HepG2 (cell line): ENCODE measurements around the gene NXN. TPM values are rescaled to one million over a fixed set of nuclear protein-coding genes. Genes with fewer than 3 reads are reported as not detected.

Experiments
- AKAP8 ChIP-seq: sonication (generic); formaldehyde crosslinking; IDR thresholded peaks from 2 replicates; pipeline ENCODE4 v1.5.1; 2020; ENCODE audit warnings: mild to moderate bottlenecking, missing genetic modification reagents
- ARNTL ChIP-seq: sonication (generic); formaldehyde crosslinking; IDR thresholded peaks from 2 replicates; pipeline ENCODE4 v1.4.0; 2020; ENCODE audit warnings: mild to moderate bottlenecking, missing genetic modification reagents
- EEA1 ChIP-seq: sonication (generic); formaldehyde crosslinking; IDR thresholded peaks from 2 replicates; pipeline ENCODE4 v1.5.1; 2020; ENCODE audit warnings: mild to moderate bottlenecking, missing genetic modification reagents, borderline replicate concordance
- MAX ChIP-seq: IDR thresholded peaks from 2 replicates; pipeline ENCODE4 v1.6.1; 2012; ENCODE audit warnings: inconsistent platforms
- MAZ ChIP-seq, 2 experiments: sonication (generic) in 1 of 2; formaldehyde crosslinking in 1 of 2; IDR thresholded peaks; 2 replicates each; pipeline versions ENCODE4 v1.5.0 to v1.6.1; 2012 to 2020; ENCODE audit warnings: low read depth in 2 of 2, mild to moderate bottlenecking in 2 of 2, borderline replicate concordance in 1 of 2, improper control_type of control experiment in 1 of 2, low read length in 1 of 2, missing genetic modification reagents in 1 of 2, moderate library complexity in 1 of 2
- MLLT10 ChIP-seq: sonication (generic); formaldehyde crosslinking; IDR thresholded peaks from 2 replicates; pipeline ENCODE4 v1.4.0; 2020; ENCODE audit warnings: missing genetic modification reagents
- NFYB ChIP-seq: sonication (generic); formaldehyde crosslinking; IDR thresholded peaks from 2 replicates; pipeline ENCODE4 v1.4.0; 2020; ENCODE audit warnings: missing genetic modification reagents
- PTBP1 ChIP-seq: fragments of 200-400 bp; formaldehyde crosslinking; IDR thresholded peaks from 2 replicates; pipeline ENCODE4 v1.6.1; 2018; ENCODE audit warnings: low read length, low read depth; ENCODE audit not compliant: poor library complexity, severe bottlenecking
- RARG ChIP-seq: sonication (generic); formaldehyde crosslinking; IDR thresholded peaks from 2 replicates; pipeline ENCODE4 v1.4.0; 2020; ENCODE audit warnings: low read depth, mild to moderate bottlenecking, missing genetic modification reagents
- SETDB1 ChIP-seq: sonication (generic); formaldehyde crosslinking; IDR thresholded peaks from 2 replicates; pipeline ENCODE4 v1.5.1; 2020; ENCODE audit warnings: missing genetic modification reagents, mild to moderate bottlenecking, borderline replicate concordance
- TARDBP ChIP-seq: sonication (generic); formaldehyde crosslinking; IDR thresholded peaks from 2 replicates; pipeline ENCODE4 v1.8.0; 2022; ENCODE audit warnings: mild to moderate bottlenecking, missing genetic modification reagents
- TBP ChIP-seq: sonication (generic); formaldehyde crosslinking; IDR thresholded peaks from 2 replicates; pipeline ENCODE4 v1.5.0; 2020; ENCODE audit warnings: missing genetic modification reagents
- ZBTB43 ChIP-seq: sonication (generic); formaldehyde crosslinking; conservative IDR thresholded peaks from 2 replicates; pipeline ENCODE4 v1.4.0; 2020; ENCODE audit warnings: missing genetic modification reagents
- ZNF263 ChIP-seq: sonication (generic); formaldehyde crosslinking; IDR thresholded peaks from 2 replicates; pipeline ENCODE4 v1.4.0; 2020; ENCODE audit warnings: missing genetic modification reagents
- ZNF337 ChIP-seq: sonication (generic); formaldehyde crosslinking; IDR thresholded peaks from 2 replicates; pipeline ENCODE4 v1.5.1; 2020; ENCODE audit warnings: missing genetic modification reagents, low read depth, mild to moderate bottlenecking, borderline replicate concordance
- ZNF569 ChIP-seq: sonication (generic); formaldehyde crosslinking; IDR thresholded peaks from 2 replicates; pipeline ENCODE4 v1.5.0; 2020; ENCODE audit warnings: mild to moderate bottlenecking, missing genetic modification reagents, moderate library complexity, borderline replicate concordance
- ZNF629 ChIP-seq: sonication (generic); formaldehyde crosslinking; conservative IDR thresholded peaks from 2 replicates; pipeline ENCODE4 v1.5.0; 2020; ENCODE audit warnings: missing genetic modification reagents
- polyA plus RNA-seq, 8 experiments: library from polyadenylated mRNA; depleted of rRNA in 3 of 8; stranded (reverse) in 7 of 8; unstranded in 1 of 8; fragments of >200 nt; fragmentation: Illumina TruSeq in 4 of 8; extraction: Trizol in 4 of 8; gene quantifications; 2 replicates each; pipeline versions ENCODE4 v1.2.1 to v1.2.3, GENCODE V29; 2011 to 2016; ENCODE audit warnings: low read depth in 4 of 8, missing spikeins in 1 of 8, mixed read lengths in 1 of 8; ENCODE audit not compliant: insufficient read depth in 1 of 8
- total RNA-seq, 5 experiments: library from RNA; depleted of rRNA; stranded (reverse); fragments of >200 nt; fragmentation: Illumina TruSeq; extraction: Trizol; gene quantifications; 2 replicates each; pipeline ENCODE4 v1.2.3, GENCODE V29; 2016; ENCODE audit warnings: low read depth in 1 of 5
- TF ChIP-seq, protein P1 (sequence below): IDR thresholded peaks from 2 replicates; pipeline ENCODE4 v1.6.1; 2018; ENCODE audit warnings: missing genetic modification reagents
- TF ChIP-seq, protein P2 (sequence below): sonication (generic); formaldehyde crosslinking; IDR thresholded peaks from 2 replicates; pipeline ENCODE4 v1.5.0; 2020; ENCODE audit warnings: mild to moderate bottlenecking, missing genetic modification reagents
- TF ChIP-seq, protein P3 (sequence below): sonication (generic); formaldehyde crosslinking; IDR thresholded peaks from 2 replicates; pipeline ENCODE4 v1.4.0; 2020; ENCODE audit warnings: missing genetic modification reagents
- TF ChIP-seq, protein P4 (sequence below): sonication (generic); formaldehyde crosslinking; IDR thresholded peaks from 2 replicates; pipeline ENCODE4 v1.8.0; 2022; ENCODE audit warnings: missing genetic modification reagents, mild to moderate bottlenecking, borderline replicate concordance

Gene NXN
- total and polyA plus RNA-seq, 2 of the 13 experiments (the other 11 are each of a cell fraction or from before 2014, with no cell fraction given): 22.2 to 24.3 TPM

GRCh38 chr17:930258-930657, 49.3 kb downstream of the NXN start (continued):
- TF ChIP-seq ARNTL (CRISPR knock-in tag) (peak; percentile 83), ZNF263 (CRISPR knock-in tag) (no peak), AKAP8 (peak; percentile 48; the same call in 1 of the 2 replicates), MAX (peak; percentile 57; the same call in 1 of the 2 replicates), TBP (CRISPR knock-in tag) (no peak), MAZ (IDR thresholded peaks at IDR 0.05; ENCODE audit: borderline replicate concordance, low read depth, low read length) (no peak), MAZ (CRISPR knock-in tag; IDR thresholded peaks at IDR 0.05; ENCODE audit: low read depth) (no peak), ZNF569 (CRISPR knock-in tag) (no peak), ZNF629 (CRISPR knock-in tag) (no peak), SETDB1 (CRISPR knock-in tag) (no peak), MLLT10 (CRISPR knock-in tag) (no peak), EEA1 (CRISPR knock-in tag) (no peak), TARDBP (CRISPR knock-in tag) (peak; percentile 94), NFYB (CRISPR knock-in tag) (0 out of 2 replicates have a peak, but pooled peaks have one; percentile 13), ZNF337 (no peak), RARG (CRISPR knock-in tag) (no peak), PTBP1 (no peak), ZBTB43 (CRISPR knock-in tag) (peak; percentile 68; the same call in 1 of the 2 replicates)
- TF ChIP-seq, protein P1, sequence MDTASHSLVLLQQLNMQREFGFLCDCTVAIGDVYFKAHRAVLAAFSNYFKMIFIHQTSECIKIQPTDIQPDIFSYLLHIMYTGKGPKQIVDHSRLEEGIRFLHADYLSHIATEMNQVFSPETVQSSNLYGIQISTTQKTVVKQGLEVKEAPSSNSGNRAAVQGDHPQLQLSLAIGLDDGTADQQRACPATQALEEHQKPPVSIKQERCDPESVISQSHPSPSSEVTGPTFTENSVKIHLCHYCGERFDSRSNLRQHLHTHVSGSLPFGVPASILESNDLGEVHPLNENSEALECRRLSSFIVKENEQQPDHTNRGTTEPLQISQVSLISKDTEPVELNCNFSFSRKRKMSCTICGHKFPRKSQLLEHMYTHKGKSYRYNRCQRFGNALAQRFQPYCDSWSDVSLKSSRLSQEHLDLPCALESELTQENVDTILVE: peak; percentile 93
- TF ChIP-seq, protein P2, sequence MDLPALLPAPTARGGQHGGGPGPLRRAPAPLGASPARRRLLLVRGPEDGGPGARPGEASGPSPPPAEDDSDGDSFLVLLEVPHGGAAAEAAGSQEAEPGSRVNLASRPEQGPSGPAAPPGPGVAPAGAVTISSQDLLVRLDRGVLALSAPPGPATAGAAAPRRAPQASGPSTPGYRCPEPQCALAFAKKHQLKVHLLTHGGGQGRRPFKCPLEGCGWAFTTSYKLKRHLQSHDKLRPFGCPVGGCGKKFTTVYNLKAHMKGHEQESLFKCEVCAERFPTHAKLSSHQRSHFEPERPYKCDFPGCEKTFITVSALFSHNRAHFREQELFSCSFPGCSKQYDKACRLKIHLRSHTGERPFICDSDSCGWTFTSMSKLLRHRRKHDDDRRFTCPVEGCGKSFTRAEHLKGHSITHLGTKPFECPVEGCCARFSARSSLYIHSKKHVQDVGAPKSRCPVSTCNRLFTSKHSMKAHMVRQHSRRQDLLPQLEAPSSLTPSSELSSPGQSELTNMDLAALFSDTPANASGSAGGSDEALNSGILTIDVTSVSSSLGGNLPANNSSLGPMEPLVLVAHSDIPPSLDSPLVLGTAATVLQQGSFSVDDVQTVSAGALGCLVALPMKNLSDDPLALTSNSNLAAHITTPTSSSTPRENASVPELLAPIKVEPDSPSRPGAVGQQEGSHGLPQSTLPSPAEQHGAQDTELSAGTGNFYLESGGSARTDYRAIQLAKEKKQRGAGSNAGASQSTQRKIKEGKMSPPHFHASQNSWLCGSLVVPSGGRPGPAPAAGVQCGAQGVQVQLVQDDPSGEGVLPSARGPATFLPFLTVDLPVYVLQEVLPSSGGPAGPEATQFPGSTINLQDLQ (CRISPR knock-in tag): no peak
- TF ChIP-seq, protein P3, sequence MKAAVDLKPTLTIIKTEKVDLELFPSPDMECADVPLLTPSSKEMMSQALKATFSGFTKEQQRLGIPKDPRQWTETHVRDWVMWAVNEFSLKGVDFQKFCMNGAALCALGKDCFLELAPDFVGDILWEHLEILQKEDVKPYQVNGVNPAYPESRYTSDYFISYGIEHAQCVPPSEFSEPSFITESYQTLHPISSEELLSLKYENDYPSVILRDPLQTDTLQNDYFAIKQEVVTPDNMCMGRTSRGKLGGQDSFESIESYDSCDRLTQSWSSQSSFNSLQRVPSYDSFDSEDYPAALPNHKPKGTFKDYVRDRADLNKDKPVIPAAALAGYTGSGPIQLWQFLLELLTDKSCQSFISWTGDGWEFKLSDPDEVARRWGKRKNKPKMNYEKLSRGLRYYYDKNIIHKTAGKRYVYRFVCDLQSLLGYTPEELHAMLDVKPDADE (CRISPR knock-in tag): no peak
- TF ChIP-seq, protein P4, sequence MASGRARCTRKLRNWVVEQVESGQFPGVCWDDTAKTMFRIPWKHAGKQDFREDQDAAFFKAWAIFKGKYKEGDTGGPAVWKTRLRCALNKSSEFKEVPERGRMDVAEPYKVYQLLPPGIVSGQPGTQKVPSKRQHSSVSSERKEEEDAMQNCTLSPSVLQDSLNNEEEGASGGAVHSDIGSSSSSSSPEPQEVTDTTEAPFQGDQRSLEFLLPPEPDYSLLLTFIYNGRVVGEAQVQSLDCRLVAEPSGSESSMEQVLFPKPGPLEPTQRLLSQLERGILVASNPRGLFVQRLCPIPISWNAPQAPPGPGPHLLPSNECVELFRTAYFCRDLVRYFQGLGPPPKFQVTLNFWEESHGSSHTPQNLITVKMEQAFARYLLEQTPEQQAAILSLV (CRISPR knock-in tag): no peak; the same call in 1 of the 2 replicates
